ENCODE measurements around the gene GALNT1. TPM values are rescaled to one million over a fixed set of nuclear protein-coding genes. Genes with fewer than 3 reads are reported as not detected.

Gene GALNT1
- total RNA-seq, 1 donor from 2014 or later, result 48.0 TPM

DNA sequence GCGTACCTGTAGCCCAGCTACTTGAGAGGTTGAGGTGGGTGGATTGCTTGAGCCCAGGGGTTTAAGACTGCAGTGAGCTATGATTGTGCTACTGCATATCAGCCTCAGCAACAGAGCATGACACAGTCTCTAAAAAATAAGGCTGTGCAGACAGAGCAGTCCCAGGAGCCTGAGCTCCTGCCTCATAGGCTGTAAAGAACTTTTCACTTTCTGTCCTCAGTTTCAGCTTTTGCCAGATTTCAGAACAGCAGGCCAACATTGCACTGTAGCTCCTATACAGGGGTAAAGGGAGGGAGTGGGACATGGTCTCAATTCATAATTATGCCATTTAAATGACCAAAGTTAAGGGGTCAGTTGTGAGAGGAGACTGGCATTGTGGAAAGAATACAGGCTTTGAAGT, 150.6 kb downstream of the GALNT1 start:
- ATAC-seq (ENCODE audit: poor library complexity), result peak; percentile 79
- intact Hi-C loops (cut with DNase I), result no loop called here
- DNase-seq, result no peak

- ATAC-seq (ENCODE audit: poor library complexity) (peak; percentile 80), DNase-seq (peak; percentile 65)
- intact Hi-C loops (cut with DNase I), result no loop called here
Measured at GRCh38 chr18:35732636-35733035, 151.1 kb downstream of the GALNT1 start.

DNA sequence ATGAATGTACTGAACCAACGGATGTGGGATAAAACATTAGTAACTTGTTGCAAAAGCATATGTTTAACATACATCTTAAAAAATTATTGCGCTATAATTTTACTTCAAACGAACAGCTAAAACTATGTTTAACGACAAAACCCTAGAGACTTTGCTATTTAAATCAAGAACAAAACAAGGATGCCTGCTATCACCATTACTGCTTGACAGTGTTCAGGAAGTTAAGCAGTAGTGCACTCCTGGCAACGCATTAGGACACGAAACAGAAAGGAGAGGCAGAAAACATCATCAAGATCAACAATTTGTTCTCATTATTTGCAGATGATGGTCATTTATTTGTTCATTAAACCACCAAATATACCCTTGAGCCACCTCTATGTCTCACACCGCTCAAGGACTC, 151.9 kb downstream of the GALNT1 start:
- intact Hi-C loops (cut with DNase I), result no loop called here
- DNase-seq (no peak), ATAC-seq (ENCODE audit: poor library complexity) (no peak)

- DNase-seq, result no peak
- intact Hi-C loops (cut with DNase I), result no loop called here
- no peak for ATAC-seq (ENCODE audit: poor library complexity)
Measured at GRCh38 chr18:35736696-35737095, 155.2 kb downstream of the GALNT1 start.

DNA sequence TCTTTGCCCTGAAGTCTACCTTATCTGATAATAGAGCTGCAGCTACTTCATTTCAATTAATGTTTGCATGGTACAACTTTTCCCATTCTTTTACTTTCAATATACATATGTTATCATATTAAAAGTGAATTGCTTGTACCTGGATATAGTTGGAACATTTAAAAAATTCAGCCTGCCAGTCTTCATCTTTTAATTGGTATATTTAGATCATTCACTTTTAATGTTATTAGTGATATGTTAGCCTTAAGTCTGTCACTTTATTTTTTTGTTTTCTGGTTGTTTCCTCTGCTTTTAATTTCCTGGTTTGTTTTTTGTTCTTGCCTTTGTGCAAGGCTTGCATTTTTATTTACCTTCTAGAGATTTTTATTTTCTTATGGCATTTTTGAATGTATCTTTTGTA, 158.2 kb downstream of the GALNT1 start:
- intact Hi-C loops (cut with DNase I), result no loop called here
- no peak for ATAC-seq (ENCODE audit: poor library complexity)
- no peak for DNase-seq

GRCh38 chr18:35740656-35741055, 159.1 kb downstream of the GALNT1 start:
- intact Hi-C loops (cut with DNase I), result no loop called here
- ATAC-seq (ENCODE audit: poor library complexity), result no peak
- DNase-seq, result no peak

DNA sequence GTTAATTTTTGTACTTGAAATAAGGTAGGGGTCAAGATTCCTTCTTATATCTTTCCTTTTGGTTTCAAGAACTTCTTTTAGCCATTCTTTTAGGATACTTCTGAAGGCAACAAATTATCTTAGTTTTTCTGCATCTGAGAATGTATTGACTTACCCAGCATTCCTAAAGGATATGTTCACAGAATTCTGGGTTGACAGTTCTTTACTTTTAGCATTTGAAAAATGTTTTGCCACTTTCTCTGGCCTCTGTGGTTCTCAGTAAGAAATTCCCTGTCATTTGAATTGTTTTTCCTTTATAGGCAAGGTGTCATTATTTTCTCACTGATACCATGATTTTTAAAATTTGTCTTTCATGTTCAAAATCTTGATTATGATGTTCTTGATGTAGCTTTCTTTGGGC, 162.4 kb downstream of the GALNT1 start:
- DNase-seq (no peak), ATAC-seq (ENCODE audit: poor library complexity) (no peak)
- intact Hi-C loops (cut with DNase I), result no loop called here

DNA sequence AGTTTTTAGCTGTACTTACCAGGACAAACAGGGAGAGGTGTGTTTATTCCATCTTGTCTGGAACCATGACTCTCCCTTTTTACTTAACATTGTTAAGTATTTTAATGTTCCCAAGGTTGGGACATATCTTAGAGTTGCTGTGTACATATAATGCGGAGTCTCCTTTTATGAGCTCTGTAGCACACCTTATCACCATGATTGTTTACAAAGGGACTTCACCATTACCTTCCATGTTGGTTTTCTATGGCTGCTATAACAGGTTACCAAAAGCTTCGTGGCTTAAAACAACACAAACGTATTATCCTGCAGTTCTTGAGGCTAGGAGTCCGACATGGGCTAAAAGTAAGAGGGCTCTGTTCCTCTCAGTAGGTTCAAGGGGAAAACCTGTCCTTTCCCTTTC, 164.3 kb downstream of the GALNT1 start:
- ATAC-seq (ENCODE audit: poor library complexity) (no peak), DNase-seq (no peak)
- intact Hi-C loops (cut with DNase I), result no loop called here

- ATAC-seq (ENCODE audit: poor library complexity), result no peak
- no peak for DNase-seq
- intact Hi-C loops (cut with DNase I), result no loop called here
Measured at GRCh38 chr18:35746826-35747339, 165.3 kb downstream of the GALNT1 start.

GRCh38 chr18:35747894-35748472, 166.4 kb downstream of the GALNT1 start:
- intact Hi-C loops (cut with DNase I), result no loop called here
- DNase-seq (no peak), ATAC-seq (ENCODE audit: poor library complexity) (no peak)

DNA sequence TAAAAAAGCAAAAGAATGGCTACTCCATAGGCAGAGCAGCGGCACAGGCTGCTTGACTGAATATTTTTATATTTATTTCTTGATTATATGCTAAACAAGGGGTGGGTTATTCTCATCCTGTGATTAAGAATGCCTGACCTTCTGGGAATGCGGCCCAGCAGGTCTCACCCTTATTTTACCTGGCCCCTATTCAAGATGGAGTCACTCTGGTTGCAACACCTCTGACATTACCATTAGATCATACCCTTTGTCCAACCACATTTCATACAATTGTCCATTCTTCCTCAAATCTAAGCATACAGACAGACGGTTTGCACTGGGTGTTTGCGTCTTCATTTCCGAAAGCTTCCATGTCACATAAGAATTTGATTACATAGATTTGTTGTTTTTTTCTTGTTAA, 168.2 kb downstream of the GALNT1 start:
- intact Hi-C loops (cut with DNase I), result no loop called here
- ATAC-seq (ENCODE audit: poor library complexity) (no peak), DNase-seq (no peak)

- DNase-seq (no peak), ATAC-seq (ENCODE audit: poor library complexity) (no peak)
- intact Hi-C loops (cut with DNase I), result no loop called here
Measured at GRCh38 chr18:35750929-35751328, 169.4 kb downstream of the GALNT1 start.

- intact Hi-C loops (cut with DNase I), result no loop called here
- ATAC-seq (ENCODE audit: poor library complexity), result no peak
- DNase-seq, result no peak
Measured at GRCh38 chr18:35753306-35753910, 171.9 kb downstream of the GALNT1 start.

- ATAC-seq (ENCODE audit: poor library complexity) (no peak), DNase-seq (no peak)
- intact Hi-C loops (cut with DNase I), result no loop called here
Measured at GRCh38 chr18:35754464-35754863, 172.9 kb downstream of the GALNT1 start.

GRCh38 chr18:35755369-35755768, 173.8 kb downstream of the GALNT1 start:
- no peak for ATAC-seq (ENCODE audit: poor library complexity)

GRCh38 chr18:35756506-35757117, 175.1 kb downstream of the GALNT1 start:
- DNase-seq, result no peak
- peak; percentile 91 for ATAC-seq (ENCODE audit: poor library complexity)
- intact Hi-C loops (cut with DNase I), result loop anchor here (2.0 kb wide), 1 partner anchor 194 kb away; no protein-coding TSS in a partner anchor

More at GRCh38 chr18:35755369-35755768, 173.8 kb downstream of the GALNT1 start:
- intact Hi-C loops (cut with DNase I), result no loop called here
- DNase-seq, result no peak

Measured in Right ventricle myocardium superior (tissue), 1 donor.